GM12874 (cell line): ENCODE results near the gene MRPL54.

Experiments
- TF ChIP-seq, protein P1 (sequence below): IDR thresholded peaks from 2 replicates; pipeline ENCODE4 v1.5.1; 2011; ENCODE audit warnings: low read depth, mild to moderate bottlenecking, control low read depth, low read length, moderate library complexity; ENCODE audit not compliant: insufficient read depth

Gene MRPL54

GRCh38 chr19:3798137-3798536, 35.7 kb downstream of the MRPL54 start:
- TF ChIP-seq, protein P1, sequence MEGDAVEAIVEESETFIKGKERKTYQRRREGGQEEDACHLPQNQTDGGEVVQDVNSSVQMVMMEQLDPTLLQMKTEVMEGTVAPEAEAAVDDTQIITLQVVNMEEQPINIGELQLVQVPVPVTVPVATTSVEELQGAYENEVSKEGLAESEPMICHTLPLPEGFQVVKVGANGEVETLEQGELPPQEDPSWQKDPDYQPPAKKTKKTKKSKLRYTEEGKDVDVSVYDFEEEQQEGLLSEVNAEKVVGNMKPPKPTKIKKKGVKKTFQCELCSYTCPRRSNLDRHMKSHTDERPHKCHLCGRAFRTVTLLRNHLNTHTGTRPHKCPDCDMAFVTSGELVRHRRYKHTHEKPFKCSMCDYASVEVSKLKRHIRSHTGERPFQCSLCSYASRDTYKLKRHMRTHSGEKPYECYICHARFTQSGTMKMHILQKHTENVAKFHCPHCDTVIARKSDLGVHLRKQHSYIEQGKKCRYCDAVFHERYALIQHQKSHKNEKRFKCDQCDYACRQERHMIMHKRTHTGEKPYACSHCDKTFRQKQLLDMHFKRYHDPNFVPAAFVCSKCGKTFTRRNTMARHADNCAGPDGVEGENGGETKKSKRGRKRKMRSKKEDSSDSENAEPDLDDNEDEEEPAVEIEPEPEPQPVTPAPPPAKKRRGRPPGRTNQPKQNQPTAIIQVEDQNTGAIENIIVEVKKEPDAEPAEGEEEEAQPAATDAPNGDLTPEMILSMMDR, result no peak

DNA sequence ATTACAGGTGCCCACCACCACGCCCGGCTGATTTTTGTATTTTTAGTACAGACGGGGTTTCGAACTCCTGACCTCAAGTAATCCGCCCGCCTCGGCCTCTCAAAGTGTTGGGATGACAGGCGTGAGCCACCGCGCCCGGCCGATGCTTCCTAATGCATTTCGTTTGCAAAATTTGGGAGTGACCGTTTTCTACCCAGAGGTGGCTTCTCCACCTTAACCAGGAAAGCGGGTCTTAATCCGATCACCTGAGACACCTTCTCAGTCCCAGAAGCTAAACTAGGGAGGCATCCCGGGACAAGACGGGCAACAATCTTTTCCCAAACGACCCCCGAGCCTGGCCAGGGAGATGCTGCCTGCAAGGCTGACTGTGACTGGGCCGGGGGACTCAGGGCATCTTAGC, 38.5 kb downstream of the MRPL54 start:
- TF ChIP-seq, protein P1, result no peak

GRCh38 chr19:3801412-3802096, 39.1 kb downstream of the MRPL54 start:
- TF ChIP-seq, protein P1, result no peak

DNA sequence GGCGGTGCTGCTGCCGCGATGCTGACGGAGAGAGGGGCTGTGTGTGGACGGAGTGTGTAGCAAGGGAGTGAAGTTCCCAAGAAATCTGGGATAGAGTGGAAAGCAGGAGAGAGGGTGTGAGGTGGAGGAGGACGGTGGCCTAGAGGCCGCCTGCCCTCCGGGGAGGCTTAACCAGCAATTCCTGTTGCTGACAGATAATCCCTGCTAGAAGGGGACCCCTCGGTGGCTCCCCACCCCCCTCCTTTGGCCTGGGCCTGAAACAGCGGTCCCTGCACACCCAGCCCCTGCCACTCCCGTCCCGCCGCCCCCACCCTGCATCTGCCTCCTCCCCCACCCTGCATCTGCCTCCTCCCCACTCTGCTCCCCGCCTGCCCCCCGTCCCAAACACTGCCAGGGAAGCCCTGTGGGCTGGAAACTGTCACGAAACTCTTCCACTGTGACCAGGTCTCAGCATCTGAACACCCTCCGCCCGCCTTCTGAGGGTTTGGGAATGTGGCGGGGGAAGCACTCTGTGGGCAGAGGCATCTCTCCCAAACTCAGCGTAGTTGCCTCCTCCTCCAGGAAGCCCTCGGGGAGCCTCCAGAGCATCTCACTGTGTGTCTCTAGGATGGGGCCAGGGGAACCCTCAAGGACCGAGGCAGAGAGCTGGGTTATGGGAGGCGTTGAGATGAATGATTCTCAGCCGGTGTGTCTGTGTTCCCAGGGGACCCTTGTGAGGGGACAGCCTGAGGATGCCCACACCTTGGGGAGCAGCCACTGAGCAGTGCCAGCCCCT, 40.8 kb downstream of the MRPL54 start:
- TF ChIP-seq, protein P1, result no peak

DNA sequence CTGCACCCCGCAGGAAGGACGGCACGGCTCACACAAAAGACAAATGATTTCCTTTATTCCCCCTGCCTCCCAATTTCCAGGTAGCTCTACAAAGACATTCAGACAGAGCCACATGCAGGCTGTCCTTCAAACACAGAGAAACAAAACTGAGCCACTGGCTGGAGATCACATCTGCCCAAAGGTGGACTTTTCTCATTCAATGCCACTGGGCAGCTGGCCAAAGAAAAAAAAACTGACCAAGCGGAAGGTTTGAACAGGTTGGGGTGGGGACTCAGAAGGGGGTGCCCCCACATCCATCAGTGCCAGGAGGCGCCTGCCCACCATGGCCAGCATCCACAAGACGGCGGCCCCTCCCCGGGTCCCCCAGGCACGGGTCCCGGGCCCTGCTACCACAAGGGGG, 41.5 kb downstream of the MRPL54 start:
- TF ChIP-seq, protein P1, result no peak

DNA sequence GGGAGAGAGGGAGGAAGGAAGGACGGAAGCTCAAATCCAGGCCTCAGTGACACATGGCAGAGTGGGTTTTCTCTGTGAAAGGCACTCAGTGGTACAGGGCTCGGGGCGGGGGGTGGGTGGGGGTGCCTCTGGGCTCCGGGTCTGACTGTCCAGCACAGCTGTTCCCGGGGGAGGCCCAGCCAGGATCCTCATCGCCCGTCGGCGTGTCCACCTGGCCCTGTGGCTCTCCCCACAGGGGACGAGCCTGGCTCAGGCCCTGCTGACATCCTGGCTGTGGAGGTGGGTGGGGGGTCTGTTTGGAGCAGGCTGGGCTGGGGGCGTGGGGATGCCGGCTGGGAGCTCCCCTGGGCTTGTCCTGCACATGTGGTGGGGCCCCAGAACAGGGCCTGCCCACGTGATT, 41.9 kb downstream of the MRPL54 start:
- TF ChIP-seq, protein P1, result no peak

GRCh38 chr19:3805859-3806258, 43.4 kb downstream of the MRPL54 start:
- TF ChIP-seq, protein P1, result no peak
